Caco-2 (cell line): ENCODE measurements around the gene FOXP1. TPM values are rescaled to one million over a fixed set of nuclear protein-coding genes. Genes with fewer than 3 reads are reported as not detected.

Experiments used
- BruUV-seq: library from RNA; stranded (reverse); fragments of 400-500 nt; replicated peaks from 2 replicates; lab custom pipeline; 2021; lab: Mats Ljungman, UMichigan
- CTCF ChIA-PET: fragments of 300-600 bp; sonication (Branson Sonifier 250); formaldehyde crosslinking; loops from one replicate; lab custom pipeline; 2022; ENCODE audit warnings: antibody characterized with exemption; lab: Charles Lee
- POLR2A ChIA-PET: fragments of 300-600 bp; sonication (Branson Sonifier 250); formaldehyde crosslinking; loops from one replicate; lab custom pipeline; 2022; ENCODE audit warnings: antibody characterized with exemption; lab: Charles Lee
- DNase-seq, 2 experiments: peaks; one replicate each; pipeline versions ENCODE4 v3.0.0 to v3.0.0-alpha.2; 2020 to 2022
- H3K27me3 ChIP-seq: replicated peaks from 2 replicates; pipeline ENCODE4 v1.6.0; 2011; ENCODE audit warnings: low read length; ENCODE audit not compliant: control insufficient read depth, insufficient read depth
- H3K36me3 ChIP-seq: 2 replicates; pipeline ENCODE4 v1.5.1; 2011; ENCODE audit warnings: low read length; ENCODE audit not compliant: control insufficient read depth, insufficient read depth
- H3K4me1 ChIP-seq: fragments of 250-450 bp; sonication (Bioruptor Pico); 2 replicates; pipeline ENCODE4 v1.5.1; 2020; ENCODE audit warnings: mild to moderate bottlenecking
- H3K4me3 ChIP-seq: 2 replicates; pipeline ENCODE4 v1.5.1; 2011; ENCODE audit warnings: low read depth, mild to moderate bottlenecking, control low read depth, low read length
- H3K9me3 ChIP-seq: fragments of 250-450 bp; sonication (Bioruptor Pico); 2 replicates; pipeline ENCODE4 v1.5.1; 2020; ENCODE audit warnings: mild to moderate bottlenecking, moderate library complexity
- H3K27ac Mint-ChIP-seq: one replicate; pipeline ENCODE4 v1.8.0; 2022; ENCODE audit warnings: mixed read lengths; ENCODE audit not compliant: unreplicated experiment
- H3K27me3 Mint-ChIP-seq: one replicate; pipeline ENCODE4 v1.8.0; 2022; ENCODE audit warnings: mixed read lengths; ENCODE audit not compliant: insufficient read depth, unreplicated experiment
- H3K36me3 Mint-ChIP-seq: one replicate; pipeline ENCODE4 v1.8.0; 2022; ENCODE audit warnings: mild to moderate bottlenecking, mixed read lengths; ENCODE audit not compliant: insufficient read depth, unreplicated experiment
- H3K4me1 Mint-ChIP-seq: one replicate; pipeline ENCODE4 v1.8.0; 2022; ENCODE audit warnings: low read depth, mixed read lengths; ENCODE audit not compliant: unreplicated experiment
- H3K4me3 Mint-ChIP-seq: one replicate; pipeline ENCODE4 v1.8.0; 2022; ENCODE audit warnings: mild to moderate bottlenecking, moderate library complexity, mixed read lengths; ENCODE audit not compliant: unreplicated experiment
- H3K9me3 Mint-ChIP-seq: one replicate; pipeline ENCODE4 v1.8.0; 2022; ENCODE audit warnings: mixed read lengths; ENCODE audit not compliant: unreplicated experiment
- intact Hi-C: fragments of 100-400 bp; cut with micrococcal nuclease; formaldehyde crosslinking; loops from one replicate; pipeline ENCODE4 v1.10.0; 2022; ENCODE audit not compliant: unreplicated experiment
- total RNA-seq: library from RNA; stranded (reverse); gene quantifications from 2 replicates; pipeline ENCODE4 v1.2.3, GENCODE V29; 2022
- TF ChIP-seq, protein P1 (sequence below), 2 experiments: fragments of 200-600 bp in 1 of 2; IDR thresholded peaks; 1 replicate in 1 of 2; 2 replicates in 1 of 2; pipeline versions ENCODE4 v1.5.1 to v1.8.0; 2011 to 2022; ENCODE audit warnings: antibody characterized with exemption in 1 of 2, control low read depth in 1 of 2, inconsistent platforms in 1 of 2, low read depth in 1 of 2, low read length in 1 of 2, mild to moderate bottlenecking in 1 of 2, moderate library complexity in 1 of 2; ENCODE audit not compliant: insufficient read depth in 1 of 2, severe bottlenecking in 1 of 2, unreplicated experiment in 1 of 2

The FOXP1 gene
- total RNA-seq, 1 experiment from 2014 or later: 131 TPM

DNA sequence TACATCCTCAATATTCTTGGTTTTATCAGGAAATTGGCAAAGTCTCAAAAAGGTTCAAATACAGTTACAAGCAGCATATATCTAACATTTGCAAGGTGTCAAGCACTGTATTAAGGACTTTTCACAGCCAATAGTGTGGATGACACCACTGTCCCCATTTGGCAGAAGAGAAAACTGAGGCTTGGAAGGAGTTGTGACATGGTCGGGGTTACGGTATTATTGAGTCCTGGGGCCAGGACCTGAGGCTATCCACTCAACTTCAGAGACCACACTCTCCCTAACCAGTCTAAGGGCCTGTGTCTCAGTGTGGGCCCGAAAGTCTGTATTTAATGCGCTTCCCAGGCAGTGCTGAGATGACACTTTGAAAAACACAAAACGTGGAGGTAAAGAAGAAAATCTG is 99.1 kb downstream of the FOXP1 start:
- Mint-ChIP-seq H3K4me1 (no peaks in the 10 kb centered on the region), H3K4me3 (no peak overlapping the region), H3K9me3 (no peaks in the 10 kb centered on the region), H3K27ac (no peak overlapping the region), H3K36me3 (no peaks in the 10 kb centered on the region), H3K27me3 (no peaks in the 10 kb centered on the region)
- no peak overlapping the region for H3K4me3 ChIP-seq
- intact Hi-C loops: no loop called here
- TF ChIP-seq, protein P1, sequence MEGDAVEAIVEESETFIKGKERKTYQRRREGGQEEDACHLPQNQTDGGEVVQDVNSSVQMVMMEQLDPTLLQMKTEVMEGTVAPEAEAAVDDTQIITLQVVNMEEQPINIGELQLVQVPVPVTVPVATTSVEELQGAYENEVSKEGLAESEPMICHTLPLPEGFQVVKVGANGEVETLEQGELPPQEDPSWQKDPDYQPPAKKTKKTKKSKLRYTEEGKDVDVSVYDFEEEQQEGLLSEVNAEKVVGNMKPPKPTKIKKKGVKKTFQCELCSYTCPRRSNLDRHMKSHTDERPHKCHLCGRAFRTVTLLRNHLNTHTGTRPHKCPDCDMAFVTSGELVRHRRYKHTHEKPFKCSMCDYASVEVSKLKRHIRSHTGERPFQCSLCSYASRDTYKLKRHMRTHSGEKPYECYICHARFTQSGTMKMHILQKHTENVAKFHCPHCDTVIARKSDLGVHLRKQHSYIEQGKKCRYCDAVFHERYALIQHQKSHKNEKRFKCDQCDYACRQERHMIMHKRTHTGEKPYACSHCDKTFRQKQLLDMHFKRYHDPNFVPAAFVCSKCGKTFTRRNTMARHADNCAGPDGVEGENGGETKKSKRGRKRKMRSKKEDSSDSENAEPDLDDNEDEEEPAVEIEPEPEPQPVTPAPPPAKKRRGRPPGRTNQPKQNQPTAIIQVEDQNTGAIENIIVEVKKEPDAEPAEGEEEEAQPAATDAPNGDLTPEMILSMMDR (IDR thresholded peaks at IDR 0.05; ENCODE audit: insufficient read depth in 1 of 2, low read depth in 1 of 2, low read length in 1 of 2, severe bottlenecking in 1 of 2, unreplicated experiment in 1 of 2): no peak
- H3K4me1 ChIP-seq: no peaks in the 10 kb centered on the region
- no peaks in the 10 kb centered on the region for H3K27me3 ChIP-seq
- H3K36me3 ChIP-seq: no peaks in the 10 kb centered on the region; the same call in 1 of the 2 replicates
- BruUV-seq: no TSS peak
- H3K9me3 ChIP-seq: no peaks in the 10 kb centered on the region
- DNase-seq: no peak
- CTCF ChIA-PET: no interaction called here
- POLR2A ChIA-PET: no interaction called here

DNA sequence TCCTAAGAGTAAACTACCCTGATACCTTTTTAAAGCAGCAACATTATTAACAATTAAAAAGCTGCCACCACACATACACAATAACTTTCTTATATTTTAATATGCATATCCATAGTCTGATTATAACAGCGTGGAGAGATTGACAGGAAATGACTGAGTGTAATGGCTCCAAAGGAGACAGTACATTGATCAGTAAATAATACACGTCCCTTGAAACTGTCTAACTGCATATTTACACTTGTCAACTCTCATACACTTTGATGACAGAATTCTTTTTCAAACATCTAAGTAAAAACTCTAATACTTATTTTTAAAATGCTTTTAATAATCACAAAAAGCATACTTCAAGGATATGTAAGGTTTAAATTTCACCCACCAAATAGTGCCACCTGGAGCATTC is 99.5 kb downstream of the FOXP1 start:
- no peaks in the 10 kb centered on the region for H3K27me3 Mint-ChIP-seq
- intact Hi-C loops: no loop called here
- Histone ChIP-seq H3K9me3 (no peaks in the 10 kb centered on the region), H3K27me3 (no peaks in the 10 kb centered on the region), H3K4me1 (no peaks in the 10 kb centered on the region), H3K4me3 (no peak overlapping the region), H3K36me3 (no peaks in the 10 kb centered on the region)
- ChIA-PET CTCF (no interaction called here), POLR2A (no interaction called here)
- DNase-seq: no peak
- no peak overlapping the region for H3K4me3 Mint-ChIP-seq
- no peak overlapping the region for H3K27ac Mint-ChIP-seq
- no peaks in the 10 kb centered on the region for H3K9me3 Mint-ChIP-seq
- BruUV-seq: no TSS peak
- TF ChIP-seq, protein P1 (IDR thresholded peaks at IDR 0.05; ENCODE audit: insufficient read depth in 1 of 2, low read depth in 1 of 2, low read length in 1 of 2, severe bottlenecking in 1 of 2, unreplicated experiment in 1 of 2): no peak
- H3K36me3 Mint-ChIP-seq: no peaks in the 10 kb centered on the region
- H3K4me1 Mint-ChIP-seq: no peaks in the 10 kb centered on the region

DNA sequence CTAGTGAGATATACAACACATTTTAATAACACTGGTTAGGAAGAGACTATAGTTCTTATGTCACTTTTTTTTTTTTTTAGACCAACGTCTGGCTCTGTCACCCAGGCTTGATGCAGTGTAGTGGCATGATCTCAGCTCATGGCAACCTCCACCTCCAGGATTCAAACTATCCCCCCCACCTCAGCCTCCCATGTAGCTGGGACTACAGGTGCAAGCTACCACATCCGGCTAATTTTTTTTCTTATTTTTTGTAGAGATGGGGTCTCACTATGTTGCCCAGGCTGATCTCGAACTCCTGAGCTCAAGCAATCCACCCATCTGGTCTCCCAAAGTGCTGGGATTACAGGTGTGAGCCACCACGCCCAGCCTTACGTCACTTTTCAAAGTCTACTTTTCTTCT is 100.8 kb downstream of the FOXP1 start:
- no peaks in the 10 kb centered on the region for H3K9me3 Mint-ChIP-seq
- no peak overlapping the region for H3K27ac Mint-ChIP-seq
- TF ChIP-seq, protein P1 (IDR thresholded peaks at IDR 0.05; ENCODE audit: insufficient read depth in 1 of 2, low read depth in 1 of 2, low read length in 1 of 2, severe bottlenecking in 1 of 2, unreplicated experiment in 1 of 2): no peak
- DNase-seq: no peak
- intact Hi-C loops: no loop called here
- Histone ChIP-seq H3K4me1 (no peaks in the 10 kb centered on the region), H3K36me3 (no peaks in the 10 kb centered on the region), H3K9me3 (no peaks in the 10 kb centered on the region), H3K4me3 (no peak overlapping the region), H3K27me3 (no peaks in the 10 kb centered on the region)
- H3K27me3 Mint-ChIP-seq: no peaks in the 10 kb centered on the region
- H3K4me1 Mint-ChIP-seq: no peaks in the 10 kb centered on the region
- POLR2A ChIA-PET: no interaction called here
- H3K4me3 Mint-ChIP-seq: no peak overlapping the region
- no TSS peak for BruUV-seq
- no peaks in the 10 kb centered on the region for H3K36me3 Mint-ChIP-seq
- CTCF ChIA-PET: no interaction called here
